A673 (cell line): ENCODE data around the gene RALGAPA2. TPM values are rescaled to one million over a fixed set of nuclear protein-coding genes. Genes with fewer than 3 reads are reported as not detected.

Experiments
- BruUV-seq: library from RNA; stranded (reverse); fragments of 400-500 nt; replicated peaks from 2 replicates; lab custom pipeline; 2021; lab: Mats Ljungman, UMichigan
- CTCF ChIA-PET: fragments of 300-600 bp; sonication (Branson Sonifier 250); formaldehyde crosslinking; loops from one replicate; lab custom pipeline; 2022; ENCODE audit warnings: antibody characterized with exemption; lab: Charles Lee
- POLR2A ChIA-PET: fragments of 300-600 bp; sonication (Branson Sonifier 250); formaldehyde crosslinking; loops from one replicate; lab custom pipeline; 2022; ENCODE audit warnings: antibody characterized with exemption; ENCODE audit not compliant: low non-redundant PET; lab: Charles Lee
- DNase-seq: peaks from one replicate; pipeline ENCODE4 v3.0.0-alpha.2; 2015; ENCODE audit warnings: low spot score
- H3K27ac ChIP-seq: fragments of 200-600 bp; sonication (generic); 2 replicates; pipeline ENCODE4 v1.5.1; 2016; ENCODE audit warnings: mixed run types, low read depth, mild to moderate bottlenecking, mixed read lengths, antibody characterized with exemption, low read length; ENCODE audit not compliant: poor library complexity, severe bottlenecking
- H3K27me3 ChIP-seq: fragments of 200-600 bp; sonication (generic); replicated peaks from 2 replicates; pipeline ENCODE4 v1.6.1; 2017; ENCODE audit warnings: mixed run types, low read depth, mild to moderate bottlenecking, mixed read lengths, antibody characterized with exemption, low read length; ENCODE audit not compliant: insufficient read depth, poor library complexity
- H3K36me3 ChIP-seq: fragments of 200-600 bp; sonication (generic); 2 replicates; pipeline ENCODE4 v1.6.1; 2016; ENCODE audit warnings: mixed run types, mild to moderate bottlenecking, mixed read lengths, antibody characterized with exemption, low read length; ENCODE audit not compliant: insufficient read depth, poor library complexity, severe bottlenecking
- H3K4me1 ChIP-seq: fragments of 200-600 bp; sonication (generic); 2 replicates; pipeline ENCODE4 v1.6.1; 2017; ENCODE audit warnings: mixed run types, mild to moderate bottlenecking, mixed read lengths, antibody characterized with exemption, low read length; ENCODE audit not compliant: insufficient read depth, poor library complexity, severe bottlenecking
- H3K4me3 ChIP-seq: fragments of 200-600 bp; sonication (generic); 2 replicates; pipeline ENCODE4 v1.5.1; 2016; ENCODE audit warnings: low read depth, mixed run types, mild to moderate bottlenecking, mixed read lengths, low read length; ENCODE audit not compliant: poor library complexity, severe bottlenecking
- H3K9me3 ChIP-seq: fragments of 200-600 bp; sonication (generic); 2 replicates; pipeline ENCODE4 v1.6.1; 2016; ENCODE audit warnings: mixed run types, low read depth, mild to moderate bottlenecking, mixed read lengths, antibody characterized with exemption, low read length; ENCODE audit not compliant: poor library complexity, severe bottlenecking
- CTCF ChIP-seq: fragments of 300-800, 200-600 bp; sonication (generic); conservative IDR thresholded peaks from 2 replicates; pipeline ENCODE4 v1.5.1; 2017; ENCODE audit warnings: low read depth, mild to moderate bottlenecking, antibody characterized with exemption, low read length, moderate library complexity, mixed read lengths
- EZH2 ChIP-seq: fragments of 200-600 bp; sonication (generic); IDR thresholded peaks from 2 replicates; pipeline ENCODE4 v1.6.1; 2017; ENCODE audit warnings: borderline replicate concordance, low read depth, mild to moderate bottlenecking, mixed read lengths, antibody characterized with exemption, low read length; ENCODE audit not compliant: poor library complexity, severe bottlenecking
- intact Hi-C: fragments of 100-400 bp; cut with micrococcal nuclease; formaldehyde crosslinking; loops from one replicate; pipeline ENCODE4 v1.10.0; 2022; ENCODE audit not compliant: unreplicated experiment
- total RNA-seq: library from RNA; stranded (reverse); gene quantifications from 2 replicates; pipeline ENCODE4 v1.2.3, GENCODE V29; 2021

RALGAPA2 gene
- total RNA-seq, 1 experiment from 2014 or later, result 32.4 TPM

- H3K36me3 ChIP-seq, result no peaks in the 10 kb centered on the region
- intact Hi-C loops, result no loop called here
- POLR2A ChIA-PET, result no interaction called here
- H3K4me3 ChIP-seq, result no peak overlapping the region
- H3K4me1 ChIP-seq, result no peaks in the 10 kb centered on the region
- H3K27ac ChIP-seq, result no peak overlapping the region
- H3K27me3 ChIP-seq, result no peaks in the 10 kb centered on the region
- CTCF ChIA-PET, result no interaction called here
- H3K9me3 ChIP-seq, result no peaks in the 10 kb centered on the region
- no TSS peak for BruUV-seq
- TF ChIP-seq CTCF, result no peak
- no peak for TF ChIP-seq EZH2
- DNase-seq, result no peak
These were observed 91.2 kb downstream of the RALGAPA2 start for GRCh38 chr20:20621195-20621594.

- H3K27me3 ChIP-seq, result no peaks in the 10 kb centered on the region
- no peaks in the 10 kb centered on the region for H3K9me3 ChIP-seq
- no peaks in the 10 kb centered on the region for H3K4me1 ChIP-seq
- no peaks in the 10 kb centered on the region for H3K36me3 ChIP-seq
- ChIA-PET POLR2A (no interaction called here), CTCF (no interaction called here)
- no peak overlapping the region for H3K4me3 ChIP-seq
- TF ChIP-seq EZH2 (no peak), CTCF (no peak)
- intact Hi-C loops, result no loop called here
- DNase-seq, result no peak
- no TSS peak for BruUV-seq
- H3K27ac ChIP-seq, result no peak overlapping the region
These were observed 98.1 kb downstream of the RALGAPA2 start for GRCh38 chr20:20614391-20614790.

GRCh38 chr20:20612251-20612650, 100.2 kb downstream of the RALGAPA2 start:
- ChIA-PET CTCF (no interaction called here), POLR2A (no interaction called here)
- no peaks in the 10 kb centered on the region for H3K36me3 ChIP-seq
- H3K4me3 ChIP-seq, result no peak overlapping the region
- BruUV-seq, result no TSS peak
- H3K27ac ChIP-seq, result no peak overlapping the region
- TF ChIP-seq EZH2, result no peak
- H3K4me1 ChIP-seq, result no peaks in the 10 kb centered on the region
- no peaks in the 10 kb centered on the region for H3K27me3 ChIP-seq
- intact Hi-C loops, result no loop called here
- no peak for DNase-seq
- no peaks in the 10 kb centered on the region for H3K9me3 ChIP-seq

DNA sequence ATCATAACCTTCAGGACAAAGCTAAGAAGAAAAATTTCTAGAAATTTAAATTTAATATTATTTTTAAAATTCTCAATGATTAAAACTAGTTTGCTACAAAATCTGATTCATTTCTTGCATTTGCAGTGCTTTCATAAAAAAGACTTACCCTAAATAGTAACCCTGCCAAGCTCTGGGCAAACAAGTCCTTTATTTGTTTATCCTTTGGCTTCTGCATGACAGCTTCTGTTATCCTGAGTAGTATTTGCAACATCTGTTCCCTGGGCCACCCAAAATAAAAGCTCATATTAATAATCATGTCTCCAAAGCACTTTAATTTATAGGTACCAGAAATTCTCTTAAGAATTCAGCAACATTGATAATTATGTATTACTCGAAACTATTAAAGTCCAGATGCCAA, 101.3 kb downstream of the RALGAPA2 start:
- Histone ChIP-seq H3K27me3 (no peaks in the 10 kb centered on the region), H3K4me3 (no peak overlapping the region), H3K4me1 (no peaks in the 10 kb centered on the region), H3K9me3 (no peaks in the 10 kb centered on the region), H3K36me3 (no peaks in the 10 kb centered on the region), H3K27ac (no peak overlapping the region)
- intact Hi-C loops, result no loop called here
- TF ChIP-seq EZH2, result no peak
- TF ChIP-seq CTCF, result no peak
- no TSS peak for BruUV-seq
- no peak for DNase-seq
- ChIA-PET POLR2A (no interaction called here), CTCF (no interaction called here)
